HCT116 (cell line): ENCODE results near the gene LDLRAD4. TPM values are rescaled to one million over a fixed set of nuclear protein-coding genes. Genes with fewer than 3 reads are reported as not detected.

Experiments
- ATAC-seq: fragments of 200-7000 bp; cut with Tn5 transposase; 2 replicates; pipeline ENCODE4 v1.9.1; 2020; ENCODE audit warnings: mild to moderate bottlenecking, moderate library complexity
- BruUV-seq: library from RNA; stranded (reverse); fragments of 400-500 nt; replicated peaks from 2 replicates; lab custom pipeline; 2021; lab: Mats Ljungman, UMichigan
- CTCF ChIA-PET: fragments of 300-600 bp; sonication (Branson Sonifier 250); formaldehyde crosslinking; loops from one replicate; lab custom pipeline; 2021; ENCODE audit warnings: antibody characterized with exemption; lab: Charles Lee
- POLR2A ChIA-PET: fragments of 300-600, 350-600 bp; sonication (Branson Sonifier 250); formaldehyde crosslinking; loops from one replicate; lab custom pipeline; 2021; ENCODE audit warnings: antibody characterized with exemption; lab: Charles Lee
- RAD21 ChIA-PET, 2 experiments: fragments of 300-600 bp; sonication (Branson Sonifier 250); formaldehyde crosslinking; loops; one replicate each; lab custom pipeline; 2023; ENCODE audit warnings: low total read pairs in 2 of 2; ENCODE audit not compliant: uncharacterized antibody in 2 of 2, unreplicated experiment in 2 of 2, low non-redundant PET in 1 of 2; lab: Charles Lee
- DNase-seq: peaks from one replicate; pipeline ENCODE4 v3.0.0-alpha.2; 2010; ENCODE audit warnings: low read depth, low spot score
- H2AFZ ChIP-seq: fragments of 200-600 bp; shearing (Covaris generic), sonication (generic); 2 replicates; pipeline ENCODE4 v1.6.1; 2017; ENCODE audit warnings: low read depth, mixed run types, mixed read lengths, antibody characterized with exemption, low read length; ENCODE audit not compliant: poor library complexity, severe bottlenecking
- H3K27ac ChIP-seq: 2 replicates; pipeline ENCODE4 v1.5.1; 2012; ENCODE audit warnings: low read depth, low read length
- H3K27me3 ChIP-seq: fragments of 200-600 bp; sonication (generic); 2 replicates; pipeline ENCODE4 v1.6.1; 2016; ENCODE audit warnings: mixed run types, low read length, mixed read lengths; ENCODE audit not compliant: insufficient read depth
- H3K36me3 ChIP-seq, 2 experiments: fragments of 200-500 bp in 1 of 2; fragments of 200-600 bp in 1 of 2; sonication (Bioruptor generic) in 1 of 2; sonication (generic) in 1 of 2; 2 replicates each; pipeline versions ENCODE4 v1.5.1 to v1.6.1; 2014 to 2016; ENCODE audit warnings: low read length in 2 of 2, inconsistent platforms in 1 of 2, mixed read lengths in 1 of 2, mixed run types in 1 of 2; ENCODE audit not compliant: insufficient read depth in 2 of 2, control insufficient read depth in 1 of 2
- H3K4me1 ChIP-seq, 2 experiments: fragments of 200-600 bp in 1 of 2; sonication (generic) in 1 of 2; 2 replicates each; pipeline versions ENCODE4 v1.5.1 to v1.6.1; 2012 to 2017; ENCODE audit warnings: low read length in 2 of 2, inconsistent platforms in 1 of 2, mild to moderate bottlenecking in 1 of 2, mixed read lengths in 1 of 2, mixed run types in 1 of 2, moderate library complexity in 1 of 2; ENCODE audit not compliant: insufficient read depth in 2 of 2, control insufficient read depth in 1 of 2
- H3K4me2 ChIP-seq: fragments of 200-600 bp; sonication (generic); 2 replicates; pipeline ENCODE4 v1.6.1; 2017; ENCODE audit warnings: mixed run types, low read length, mixed read lengths
- H3K4me3 ChIP-seq, 2 experiments: fragments of 200-600 bp in 1 of 2; sonication (generic) in 1 of 2; replicated peaks in 1 of 2; 2 replicates each; pipeline ENCODE4 v1.5.1; 2011 to 2016; ENCODE audit warnings: low read length in 2 of 2, control low read depth in 1 of 2, low read depth in 1 of 2, mild to moderate bottlenecking in 1 of 2, mixed read lengths in 1 of 2, mixed run types in 1 of 2
- H3K79me2 ChIP-seq: fragments of 200-600 bp; sonication (generic); 2 replicates; pipeline ENCODE4 v1.6.1; 2017; ENCODE audit warnings: mild to moderate bottlenecking, mixed run types, low read length, moderate library complexity, mixed read lengths; ENCODE audit not compliant: insufficient read depth
- H3K9ac ChIP-seq: fragments of 200-600 bp; sonication (generic); 2 replicates; pipeline ENCODE4 v1.6.1; 2016; ENCODE audit warnings: low read length, mixed read lengths
- H3K9me2 ChIP-seq: fragments of 200-600 bp; sonication (generic), shearing (Covaris generic); 2 replicates; pipeline ENCODE4 v1.6.1; 2017; ENCODE audit warnings: mixed run types, mild to moderate bottlenecking, moderate library complexity; ENCODE audit not compliant: insufficient read depth
- H3K9me3 ChIP-seq, 2 experiments: fragments of 200-500 bp in 1 of 2; fragments of 200-600 bp in 1 of 2; sonication (Bioruptor generic) in 1 of 2; sonication (generic) in 1 of 2; 2 replicates each; pipeline ENCODE4 v1.6.1; 2014 to 2017; ENCODE audit warnings: low read length in 2 of 2, mixed read lengths in 2 of 2, inconsistent platforms in 1 of 2, low read depth in 1 of 2, mild to moderate bottlenecking in 1 of 2, mixed run types in 1 of 2, moderate library complexity in 1 of 2; ENCODE audit not compliant: control insufficient read depth in 1 of 2, insufficient read depth in 1 of 2
- H4K20me1 ChIP-seq: fragments of 200-600 bp; sonication (generic), shearing (Covaris generic); 2 replicates; pipeline ENCODE4 v1.6.1; 2017; ENCODE audit warnings: mixed run types, mild to moderate bottlenecking, moderate library complexity; ENCODE audit not compliant: insufficient read depth
- CBX3 ChIP-seq: IDR thresholded peaks from 2 replicates; pipeline ENCODE4 v1.6.1; 2012; ENCODE audit warnings: low read depth
- CEBPB ChIP-seq: IDR thresholded peaks from 2 replicates; pipeline ENCODE4 v1.6.1; 2012; ENCODE audit warnings: low read depth
- ELF1 ChIP-seq: IDR thresholded peaks from 2 replicates; pipeline ENCODE4 v1.6.1; 2012; ENCODE audit warnings: low read depth, borderline replicate concordance
- EZH2 ChIP-seq: fragments of 200-600 bp; sonication (generic); IDR thresholded peaks from 2 replicates; pipeline ENCODE4 v1.6.1; 2017; ENCODE audit warnings: antibody characterized with exemption, mixed run types
- EZH2phosphoT487 ChIP-seq: fragments of 200-600 bp; IDR thresholded peaks from 2 replicates; pipeline ENCODE4 v1.6.1; 2018; ENCODE audit warnings: antibody characterized with exemption, borderline replicate concordance
- JUND ChIP-seq: IDR thresholded peaks from 2 replicates; pipeline ENCODE4 v1.6.1; 2012
- POLR2AphosphoS5 ChIP-seq: IDR thresholded peaks from 2 replicates; pipeline ENCODE4 v1.6.1; 2011; ENCODE audit warnings: mild to moderate bottlenecking, low read depth, low read length, moderate library complexity
- RAD21 ChIP-seq: IDR thresholded peaks from 2 replicates; pipeline ENCODE4 v1.6.1; 2012; ENCODE audit warnings: low read depth, mild to moderate bottlenecking
- SIN3A ChIP-seq: IDR thresholded peaks from 2 replicates; pipeline ENCODE4 v1.6.1; 2012; ENCODE audit warnings: low read depth
- SP1 ChIP-seq: IDR thresholded peaks from 2 replicates; pipeline ENCODE4 v1.6.1; 2012; ENCODE audit warnings: low read depth
- SRF ChIP-seq: IDR thresholded peaks from 2 replicates; pipeline ENCODE4 v1.6.1; 2012; ENCODE audit warnings: low read depth
- TCF7L2 ChIP-seq: IDR thresholded peaks from 2 replicates; pipeline ENCODE4 v1.7.0; 2011; ENCODE audit warnings: borderline replicate concordance, inconsistent platforms; ENCODE audit not compliant: insufficient read depth, insufficient read length; ENCODE audit errors: extremely low read depth
- YY1 ChIP-seq: IDR thresholded peaks from 2 replicates; pipeline ENCODE4 v1.6.1; 2011; ENCODE audit warnings: low read length, low read depth, moderate library complexity, mild to moderate bottlenecking; ENCODE audit not compliant: insufficient replicate concordance; ENCODE audit errors: extremely low read depth
- ZFX ChIP-seq: fragments of 450-650 bp; IDR thresholded peaks from 2 replicates; pipeline ENCODE4 v1.6.1; 2017
- intact Hi-C: fragments of 100-400 bp; cut with micrococcal nuclease; formaldehyde crosslinking; loops from 2 replicates; pipeline ENCODE4 v1.10.0; 2022
- total RNA-seq: library from RNA; stranded (reverse); gene quantifications from one replicate; pipeline ENCODE4 v1.2.1, GENCODE V29; 2021; ENCODE audit not compliant: unreplicated experiment
- TF ChIP-seq, protein P1 (sequence below): IDR thresholded peaks from 2 replicates; pipeline ENCODE4 v1.6.1; 2012
- TF ChIP-seq, protein P2 (sequence below): IDR thresholded peaks from 2 replicates; pipeline ENCODE4 v1.6.1; 2011; ENCODE audit warnings: mild to moderate bottlenecking, low read length, moderate library complexity; ENCODE audit not compliant: insufficient replicate concordance; ENCODE audit errors: extremely low read depth
- TF ChIP-seq, protein P3 (sequence below): IDR thresholded peaks from 2 replicates; pipeline ENCODE4 v1.6.1; 2012
- TF ChIP-seq, protein P4 (sequence below): IDR thresholded peaks from 2 replicates; pipeline ENCODE4 v1.6.1; 2012; ENCODE audit warnings: low read depth

LDLRAD4 gene
- total RNA-seq, 1 experiment from 2014 or later = 1.2 TPM

DNA sequence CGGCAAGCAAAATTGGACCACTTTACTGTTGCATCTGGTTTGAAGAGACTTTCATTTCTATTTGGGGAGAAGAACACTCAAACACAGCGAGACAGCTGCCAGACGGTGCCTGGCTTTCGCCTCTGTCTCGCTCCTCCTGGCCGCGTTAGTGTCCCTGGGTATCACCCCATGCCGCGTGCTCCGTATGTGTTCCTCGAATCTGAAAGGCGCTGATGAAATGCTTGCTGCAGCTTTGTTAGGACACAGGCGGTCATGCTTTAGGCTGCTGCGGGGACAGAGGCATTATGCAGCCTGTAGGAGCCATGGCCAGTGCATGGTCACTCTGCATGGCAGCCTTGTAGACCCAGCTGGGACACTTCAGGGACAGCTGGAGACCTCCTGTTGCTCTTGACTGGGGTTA, 53.9 kb downstream of the LDLRAD4 start:
- H3K4me1 ChIP-seq = no peaks in the 10 kb centered on the region

More for the DNA sequence above, 53.9 kb downstream of the LDLRAD4 start:
- ChIA-PET POLR2A (no interaction called here), RAD21 (no interaction called here), CTCF (no interaction called here)
- H3K9me2 ChIP-seq = no peaks in the 10 kb centered on the region
- ATAC-seq = no peak
- H3K79me2 ChIP-seq = no peaks in the 10 kb centered on the region
- DNase-seq = no peak
- no peaks in the 10 kb centered on the region for H3K36me3 ChIP-seq
- no peak overlapping the region for H3K4me2 ChIP-seq
- no peaks in the 10 kb centered on the region for H3K9me3 ChIP-seq
- no peak for TF ChIP-seq SIN3A
- no peak for TF ChIP-seq RAD21
- no peak for TF ChIP-seq ELF1
- TF ChIP-seq, protein P1, sequence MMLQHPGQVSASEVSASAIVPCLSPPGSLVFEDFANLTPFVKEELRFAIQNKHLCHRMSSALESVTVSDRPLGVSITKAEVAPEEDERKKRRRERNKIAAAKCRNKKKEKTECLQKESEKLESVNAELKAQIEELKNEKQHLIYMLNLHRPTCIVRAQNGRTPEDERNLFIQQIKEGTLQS = no peak
- TF ChIP-seq, protein P2, sequence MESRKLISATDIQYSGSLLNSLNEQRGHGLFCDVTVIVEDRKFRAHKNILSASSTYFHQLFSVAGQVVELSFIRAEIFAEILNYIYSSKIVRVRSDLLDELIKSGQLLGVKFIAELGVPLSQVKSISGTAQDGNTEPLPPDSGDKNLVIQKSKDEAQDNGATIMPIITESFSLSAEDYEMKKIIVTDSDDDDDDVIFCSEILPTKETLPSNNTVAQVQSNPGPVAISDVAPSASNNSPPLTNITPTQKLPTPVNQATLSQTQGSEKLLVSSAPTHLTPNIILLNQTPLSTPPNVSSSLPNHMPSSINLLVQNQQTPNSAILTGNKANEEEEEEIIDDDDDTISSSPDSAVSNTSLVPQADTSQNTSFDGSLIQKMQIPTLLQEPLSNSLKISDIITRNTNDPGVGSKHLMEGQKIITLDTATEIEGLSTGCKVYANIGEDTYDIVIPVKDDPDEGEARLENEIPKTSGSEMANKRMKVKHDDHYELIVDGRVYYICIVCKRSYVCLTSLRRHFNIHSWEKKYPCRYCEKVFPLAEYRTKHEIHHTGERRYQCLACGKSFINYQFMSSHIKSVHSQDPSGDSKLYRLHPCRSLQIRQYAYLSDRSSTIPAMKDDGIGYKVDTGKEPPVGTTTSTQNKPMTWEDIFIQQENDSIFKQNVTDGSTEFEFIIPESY = no peak
- TF ChIP-seq, protein P3, sequence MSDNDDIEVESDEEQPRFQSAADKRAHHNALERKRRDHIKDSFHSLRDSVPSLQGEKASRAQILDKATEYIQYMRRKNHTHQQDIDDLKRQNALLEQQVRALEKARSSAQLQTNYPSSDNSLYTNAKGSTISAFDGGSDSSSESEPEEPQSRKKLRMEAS = no peak
- TF ChIP-seq, protein P4, sequence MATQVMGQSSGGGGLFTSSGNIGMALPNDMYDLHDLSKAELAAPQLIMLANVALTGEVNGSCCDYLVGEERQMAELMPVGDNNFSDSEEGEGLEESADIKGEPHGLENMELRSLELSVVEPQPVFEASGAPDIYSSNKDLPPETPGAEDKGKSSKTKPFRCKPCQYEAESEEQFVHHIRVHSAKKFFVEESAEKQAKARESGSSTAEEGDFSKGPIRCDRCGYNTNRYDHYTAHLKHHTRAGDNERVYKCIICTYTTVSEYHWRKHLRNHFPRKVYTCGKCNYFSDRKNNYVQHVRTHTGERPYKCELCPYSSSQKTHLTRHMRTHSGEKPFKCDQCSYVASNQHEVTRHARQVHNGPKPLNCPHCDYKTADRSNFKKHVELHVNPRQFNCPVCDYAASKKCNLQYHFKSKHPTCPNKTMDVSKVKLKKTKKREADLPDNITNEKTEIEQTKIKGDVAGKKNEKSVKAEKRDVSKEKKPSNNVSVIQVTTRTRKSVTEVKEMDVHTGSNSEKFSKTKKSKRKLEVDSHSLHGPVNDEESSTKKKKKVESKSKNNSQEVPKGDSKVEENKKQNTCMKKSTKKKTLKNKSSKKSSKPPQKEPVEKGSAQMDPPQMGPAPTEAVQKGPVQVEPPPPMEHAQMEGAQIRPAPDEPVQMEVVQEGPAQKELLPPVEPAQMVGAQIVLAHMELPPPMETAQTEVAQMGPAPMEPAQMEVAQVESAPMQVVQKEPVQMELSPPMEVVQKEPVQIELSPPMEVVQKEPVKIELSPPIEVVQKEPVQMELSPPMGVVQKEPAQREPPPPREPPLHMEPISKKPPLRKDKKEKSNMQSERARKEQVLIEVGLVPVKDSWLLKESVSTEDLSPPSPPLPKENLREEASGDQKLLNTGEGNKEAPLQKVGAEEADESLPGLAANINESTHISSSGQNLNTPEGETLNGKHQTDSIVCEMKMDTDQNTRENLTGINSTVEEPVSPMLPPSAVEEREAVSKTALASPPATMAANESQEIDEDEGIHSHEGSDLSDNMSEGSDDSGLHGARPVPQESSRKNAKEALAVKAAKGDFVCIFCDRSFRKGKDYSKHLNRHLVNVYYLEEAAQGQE = no peak
- TF ChIP-seq TCF7L2 = no peak
- TF ChIP-seq CEBPB = no peak
- TF ChIP-seq JUND = no peak
- TF ChIP-seq SRF = no peak
- TF ChIP-seq EZH2phosphoT487 = no peak
- TF ChIP-seq YY1 = no peak
- no peak for TF ChIP-seq EZH2
- TF ChIP-seq POLR2AphosphoS5 = no peak
- TF ChIP-seq ZFX = no peak
- no peak for TF ChIP-seq SP1
- no peak for TF ChIP-seq CBX3
- intact Hi-C loops = no loop called here
- no peak overlapping the region for H3K27ac ChIP-seq
- no peak overlapping the region for H3K4me3 ChIP-seq
- BruUV-seq = no TSS peak
- H4K20me1 ChIP-seq = no peaks in the 10 kb centered on the region
- H3K9ac ChIP-seq = no peak overlapping the region
- H3K27me3 ChIP-seq = no peaks in the 10 kb centered on the region
- no peak overlapping the region for H2AFZ ChIP-seq
